SH-SY5Y (cell line): ENCODE measurements around the gene RSPO4.

Source experiments
- GATA2 ChIP-seq: IDR thresholded peaks from 2 replicates; pipeline ENCODE4 v1.6.1; 2011; ENCODE audit warnings: mild to moderate bottlenecking, low read depth, low read length
- GATA3 ChIP-seq: IDR thresholded peaks from 2 replicates; pipeline ENCODE4 v1.6.1; 2011; ENCODE audit warnings: low read depth, mild to moderate bottlenecking, low read length, moderate library complexity

GRCh38 chr20:962683-963082 lies 39.4 kb downstream of the RSPO4 start:
- no peak for TF ChIP-seq GATA2
- TF ChIP-seq GATA3 = no peak
